HEK293 (cell line): ENCODE data around the gene CDK3.

Experiments
- GLI2 ChIP-seq: fragments of 450-650 bp; formaldehyde crosslinking; IDR thresholded peaks from 2 replicates; pipeline ENCODE4; 2017; ENCODE audit warnings: missing biosample characterization, missing genetic modification characterization, low read depth, borderline replicate concordance
- MYNN ChIP-seq: fragments of 450-650 bp; formaldehyde crosslinking; IDR thresholded peaks from 2 replicates; pipeline ENCODE4 v1.5.1; 2016; ENCODE audit warnings: missing biosample characterization, missing genetic modification characterization, borderline replicate concordance
- SETDB1 ChIP-seq: IDR thresholded peaks from one replicate; pipeline ENCODE4 v1.6.1; 2017; ENCODE audit warnings: mild to moderate bottlenecking, low read length, moderate library complexity, mixed read lengths; ENCODE audit not compliant: insufficient read length
- ZFP37 ChIP-seq: fragments of 450-650 bp; formaldehyde crosslinking; IDR thresholded peaks from 2 replicates; pipeline ENCODE4 v1.5.1; 2016; ENCODE audit warnings: missing biosample characterization, missing genetic modification characterization
- ZNF140 ChIP-seq: fragments of 450-650 bp; formaldehyde crosslinking; IDR thresholded peaks from 2 replicates; pipeline ENCODE4 v1.5.1; 2016; ENCODE audit warnings: missing biosample characterization, missing genetic modification characterization
- ZNF175 ChIP-seq: fragments of 450-650 bp; formaldehyde crosslinking; IDR thresholded peaks from 2 replicates; pipeline ENCODE4 v1.5.1; 2016; ENCODE audit warnings: missing biosample characterization, missing genetic modification characterization
- ZNF776 ChIP-seq: fragments of 450-650 bp; formaldehyde crosslinking; IDR thresholded peaks from 2 replicates; pipeline ENCODE4 v1.5.0; 2017; ENCODE audit warnings: missing biosample characterization, missing genetic modification characterization, borderline replicate concordance
- ZNF777 ChIP-seq: fragments of 450-650 bp; formaldehyde crosslinking; IDR thresholded peaks from 2 replicates; pipeline ENCODE4 v1.5.1; 2017; ENCODE audit warnings: missing biosample characterization, missing genetic modification characterization, borderline replicate concordance
- ZNF843 ChIP-seq: fragments of 450-650 bp; formaldehyde crosslinking; IDR thresholded peaks from 2 replicates; pipeline ENCODE4 v1.5.1; 2016; ENCODE audit warnings: missing biosample characterization, missing genetic modification characterization
- TF ChIP-seq, protein P1 (sequence below): fragments of 450-650 bp; formaldehyde crosslinking; IDR thresholded peaks from 2 replicates; pipeline ENCODE4 v1.5.1; 2016; ENCODE audit warnings: missing biosample characterization, missing genetic modification characterization
- TF ChIP-seq, protein P2 (sequence below): fragments of 450-650 bp; formaldehyde crosslinking; IDR thresholded peaks from 2 replicates; pipeline ENCODE4 v1.5.1; 2016; ENCODE audit warnings: missing biosample characterization, missing genetic modification characterization

GRCh38 chr17:76024353-76024752 lies 23.7 kb downstream of the CDK3 start:
- no peak for TF ChIP-seq ZNF777
- no peak for TF ChIP-seq MYNN (tag by site-specific recombination)
- TF ChIP-seq, protein P1, sequence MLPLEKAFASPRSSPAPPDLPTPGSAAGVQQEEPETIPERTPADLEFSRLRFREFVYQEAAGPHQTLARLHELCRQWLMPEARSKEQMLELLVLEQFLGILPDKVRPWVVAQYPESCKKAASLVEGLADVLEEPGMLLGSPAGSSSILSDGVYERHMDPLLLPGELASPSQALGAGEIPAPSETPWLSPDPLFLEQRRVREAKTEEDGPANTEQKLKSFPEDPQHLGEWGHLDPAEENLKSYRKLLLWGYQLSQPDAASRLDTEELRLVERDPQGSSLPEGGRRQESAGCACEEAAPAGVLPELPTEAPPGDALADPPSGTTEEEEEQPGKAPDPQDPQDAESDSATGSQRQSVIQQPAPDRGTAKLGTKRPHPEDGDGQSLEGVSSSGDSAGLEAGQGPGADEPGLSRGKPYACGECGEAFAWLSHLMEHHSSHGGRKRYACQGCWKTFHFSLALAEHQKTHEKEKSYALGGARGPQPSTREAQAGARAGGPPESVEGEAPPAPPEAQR (tag by site-specific recombination), result no peak
- no peak for TF ChIP-seq GLI2 (tag by site-specific recombination)
- no peak for TF ChIP-seq SETDB1
- TF ChIP-seq, protein P2, sequence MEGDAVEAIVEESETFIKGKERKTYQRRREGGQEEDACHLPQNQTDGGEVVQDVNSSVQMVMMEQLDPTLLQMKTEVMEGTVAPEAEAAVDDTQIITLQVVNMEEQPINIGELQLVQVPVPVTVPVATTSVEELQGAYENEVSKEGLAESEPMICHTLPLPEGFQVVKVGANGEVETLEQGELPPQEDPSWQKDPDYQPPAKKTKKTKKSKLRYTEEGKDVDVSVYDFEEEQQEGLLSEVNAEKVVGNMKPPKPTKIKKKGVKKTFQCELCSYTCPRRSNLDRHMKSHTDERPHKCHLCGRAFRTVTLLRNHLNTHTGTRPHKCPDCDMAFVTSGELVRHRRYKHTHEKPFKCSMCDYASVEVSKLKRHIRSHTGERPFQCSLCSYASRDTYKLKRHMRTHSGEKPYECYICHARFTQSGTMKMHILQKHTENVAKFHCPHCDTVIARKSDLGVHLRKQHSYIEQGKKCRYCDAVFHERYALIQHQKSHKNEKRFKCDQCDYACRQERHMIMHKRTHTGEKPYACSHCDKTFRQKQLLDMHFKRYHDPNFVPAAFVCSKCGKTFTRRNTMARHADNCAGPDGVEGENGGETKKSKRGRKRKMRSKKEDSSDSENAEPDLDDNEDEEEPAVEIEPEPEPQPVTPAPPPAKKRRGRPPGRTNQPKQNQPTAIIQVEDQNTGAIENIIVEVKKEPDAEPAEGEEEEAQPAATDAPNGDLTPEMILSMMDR (tag by site-specific recombination), result no peak
- no peak for TF ChIP-seq ZFP37 (tag by site-specific recombination)
- TF ChIP-seq ZNF843, result no peak
- TF ChIP-seq ZNF175 (tag by site-specific recombination), result no peak
- TF ChIP-seq ZNF140 (tag by site-specific recombination), result no peak
- no peak for TF ChIP-seq ZNF776 (tag by site-specific recombination)
